GM19452 (cell line): ENCODE measurements around the gene REPS2.

Experiments
- ATAC-seq: cut with Tn5 transposase; IDR thresholded peaks from one replicate; pipeline ENCODE4 v1.9.1; 2021; ENCODE audit not compliant: unreplicated experiment

The REPS2 gene

GRCh38 chrX:17031827-17032226, 85.4 kb downstream of the REPS2 start:
- ATAC-seq = no peak

DNA sequence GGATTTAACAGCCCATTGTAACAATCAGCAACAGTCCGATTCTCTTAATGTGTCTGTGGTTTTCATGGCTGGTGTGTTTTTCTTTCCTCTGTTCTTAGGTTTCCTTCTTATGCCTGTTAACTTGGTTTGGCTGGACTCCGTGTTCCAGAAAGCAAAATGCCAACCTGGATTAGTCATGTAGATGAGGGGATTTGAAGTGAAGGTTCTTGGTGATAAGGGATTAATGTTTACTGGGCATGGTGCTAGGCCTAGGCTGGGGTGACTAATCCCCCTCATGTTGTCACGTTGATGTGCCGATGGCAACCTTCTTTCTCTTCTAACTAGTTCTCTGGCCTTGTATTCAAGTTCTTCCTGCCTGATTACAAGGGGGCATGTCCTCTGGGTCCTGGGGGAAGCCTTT, 85.9 kb downstream of the REPS2 start:
- ATAC-seq = no peak

DNA sequence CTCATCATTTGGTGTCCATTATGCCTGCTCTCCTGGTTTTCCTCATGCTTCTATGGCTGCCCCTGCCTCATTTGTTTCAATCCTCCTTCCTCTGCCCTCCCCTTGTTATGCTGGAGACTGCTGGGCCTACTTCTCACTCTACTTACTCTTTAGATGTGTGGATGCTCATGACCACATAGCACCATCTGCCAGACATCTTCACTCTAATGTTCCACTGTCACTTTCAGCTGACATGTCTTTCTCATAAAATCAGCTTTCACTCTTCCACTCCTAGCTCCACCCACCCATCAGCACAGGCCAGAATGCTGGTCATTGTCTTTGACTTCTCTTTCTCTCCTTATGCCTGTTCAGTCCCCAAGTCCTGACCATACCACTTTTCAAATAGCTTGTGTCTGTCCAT, 86.8 kb downstream of the REPS2 start:
- ATAC-seq = no peak

- ATAC-seq = no peak
Observed at GRCh38 chrX:17035111-17035510, 88.7 kb downstream of the REPS2 start.

DNA sequence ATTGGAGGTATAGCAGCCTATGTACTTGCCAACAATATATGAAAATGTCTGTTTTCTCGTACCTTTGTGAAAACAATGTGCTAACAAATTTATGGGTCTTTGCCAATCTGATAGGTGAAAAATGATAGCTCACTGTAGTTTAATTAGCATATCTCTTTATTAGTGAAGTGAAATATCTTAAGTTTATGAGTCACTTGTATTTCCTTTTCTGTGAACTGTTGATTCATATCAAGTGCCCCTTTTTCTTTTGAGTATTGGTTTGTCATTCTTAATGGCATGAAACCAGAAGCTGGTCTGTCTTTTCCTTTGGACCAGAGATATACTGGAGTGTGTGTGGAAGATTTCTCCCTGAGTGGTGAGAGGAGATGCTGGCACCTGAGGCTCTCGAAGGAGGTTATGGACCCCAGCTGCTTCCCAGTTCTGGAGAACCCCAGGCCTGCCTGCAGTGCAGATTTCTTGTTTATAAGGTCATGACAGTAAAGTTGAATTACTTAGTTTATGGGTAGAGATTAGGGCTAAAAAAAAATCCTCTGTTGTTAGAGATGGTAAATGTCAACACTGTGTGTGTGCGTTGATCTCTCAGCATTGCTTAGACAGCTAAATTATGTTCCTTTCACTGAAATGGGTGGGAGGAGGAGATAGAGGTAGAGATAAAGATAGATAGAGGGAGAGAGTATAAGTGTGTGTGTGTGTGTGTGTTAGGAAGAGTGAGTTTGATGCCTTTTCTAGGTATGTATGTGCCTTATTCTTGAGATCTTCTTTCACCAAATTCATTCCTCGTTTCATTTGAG, 89.9 kb downstream of the REPS2 start:
- no peak for ATAC-seq

GRCh38 chrX:17038277-17038676, 91.8 kb downstream of the REPS2 start:
- no peak for ATAC-seq

- ATAC-seq = no peak
Observed at GRCh38 chrX:17038681-17039161, 92.3 kb downstream of the REPS2 start.

DNA sequence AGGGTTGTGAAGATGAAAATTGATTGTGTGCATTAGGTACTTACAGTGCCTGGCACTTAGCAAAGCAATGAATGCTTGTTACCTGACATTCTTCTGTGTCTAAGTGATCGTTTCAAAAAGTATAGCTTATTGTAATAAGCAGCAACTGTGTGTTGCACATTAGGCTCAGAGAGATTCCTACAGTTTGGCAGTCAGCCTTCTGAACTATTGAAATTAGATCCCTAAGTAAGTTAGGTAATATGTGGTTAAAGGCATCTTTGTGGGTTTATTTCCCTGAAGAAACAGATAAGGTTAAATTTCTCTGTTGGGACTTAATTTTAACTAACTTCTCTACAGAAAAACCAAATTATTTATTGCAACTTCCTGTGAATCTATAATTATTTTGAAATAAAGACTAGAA, 93.4 kb downstream of the REPS2 start:
- no peak for ATAC-seq

DNA sequence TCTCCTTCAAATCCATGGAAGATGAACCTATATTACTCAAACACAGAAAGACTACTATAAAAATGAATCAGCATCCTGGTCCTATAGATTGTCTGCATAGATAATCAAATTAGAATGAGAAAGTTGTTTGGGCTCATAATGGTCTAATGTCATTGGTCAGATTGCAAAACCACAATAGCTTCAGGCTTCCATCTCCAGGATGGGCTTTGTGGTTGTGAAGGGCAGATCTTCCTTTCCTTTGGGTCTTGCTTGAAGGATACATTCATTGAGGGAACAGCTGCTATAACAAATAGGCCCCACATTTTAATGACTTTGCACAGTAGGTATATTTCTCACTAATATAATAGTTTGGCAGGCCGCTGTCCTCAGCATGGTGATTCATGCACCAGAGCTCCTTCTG, 94.3 kb downstream of the REPS2 start:
- ATAC-seq = no peak

DNA sequence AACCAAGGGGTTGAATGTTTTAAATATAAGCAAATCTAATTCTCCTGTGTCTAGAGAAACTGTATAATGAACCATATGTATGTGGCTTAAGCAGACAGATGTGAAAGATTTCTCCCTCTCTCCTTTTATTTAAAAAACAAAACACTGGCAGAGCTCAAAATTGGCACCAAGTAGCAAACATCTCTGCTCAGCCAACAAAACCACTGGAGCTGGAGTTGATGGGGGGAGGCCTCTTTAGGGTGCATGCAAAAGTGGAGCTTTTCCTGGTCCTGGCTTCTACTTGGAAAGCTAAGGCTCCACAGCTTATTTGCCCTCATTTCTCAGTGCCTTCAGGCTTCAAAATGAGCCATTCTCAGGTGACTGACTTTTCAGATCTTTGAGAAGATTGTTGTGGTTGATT, 95.6 kb downstream of the REPS2 start:
- no peak for ATAC-seq

- ATAC-seq = no peak
Observed at GRCh38 chrX:17046478-17047097, 100.1 kb downstream of the REPS2 start.

GRCh38 chrX:17047224-17047623, 100.8 kb downstream of the REPS2 start:
- no peak for ATAC-seq

GRCh38 chrX:17052210-17052609, 105.8 kb downstream of the REPS2 start:
- ATAC-seq = no peak

DNA sequence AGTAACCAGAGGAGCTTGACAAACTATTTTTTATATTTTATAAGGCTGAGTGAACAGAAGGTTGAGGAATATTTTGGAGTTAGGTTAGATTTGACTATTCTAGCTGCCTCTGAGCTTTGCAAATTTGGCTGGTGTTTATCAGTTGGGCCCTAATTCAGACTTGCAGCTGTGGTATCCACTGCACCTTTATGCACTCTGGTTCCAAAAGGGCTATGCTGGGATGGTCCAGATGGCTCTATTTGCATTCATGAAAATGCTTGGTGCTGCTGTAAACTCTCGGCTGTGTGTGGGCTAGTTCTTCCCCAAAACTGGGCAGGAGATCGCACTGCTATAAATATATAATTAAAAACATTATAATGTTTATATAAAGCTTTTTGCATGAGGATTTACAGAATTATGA, 106.3 kb downstream of the REPS2 start:
- no peak for ATAC-seq

GRCh38 chrX:17053502-17053901, 107.0 kb downstream of the REPS2 start:
- ATAC-seq = no peak

DNA sequence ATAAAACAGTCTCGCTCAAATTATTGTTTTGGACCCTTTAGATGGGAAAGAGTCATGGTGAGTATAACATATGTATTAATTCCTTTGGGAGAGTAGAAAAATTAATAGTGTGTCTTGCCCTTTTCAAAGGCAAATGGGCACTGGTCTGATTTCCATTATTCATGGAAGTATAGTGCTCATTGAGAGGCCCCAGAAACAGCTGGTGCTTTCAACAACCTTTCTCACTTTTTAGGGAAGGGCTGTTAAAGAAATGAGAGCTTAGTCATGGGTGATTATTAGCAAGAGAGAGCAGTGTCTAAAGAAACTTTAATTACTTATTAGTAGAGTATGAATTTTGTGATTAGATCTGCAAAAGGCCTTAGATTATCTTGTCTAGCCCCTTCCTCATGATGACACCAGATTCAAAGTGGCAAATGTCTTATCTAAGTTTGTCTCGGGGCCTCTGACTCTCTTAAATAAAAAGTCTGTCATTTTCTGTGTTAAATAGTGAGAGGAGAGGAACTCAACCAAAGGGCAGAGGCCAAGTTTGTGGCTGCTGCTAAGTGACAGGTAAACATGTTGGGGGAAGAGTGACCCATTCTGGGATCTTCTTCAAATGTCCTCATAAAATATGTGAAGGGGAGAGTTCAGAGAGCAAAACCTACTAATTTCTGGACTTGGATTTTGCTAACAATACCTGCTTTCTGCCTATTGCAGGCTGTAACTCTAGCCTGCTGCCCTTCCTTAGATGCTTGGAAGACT, 110.6 kb downstream of the REPS2 start:
- ATAC-seq = no peak

DNA sequence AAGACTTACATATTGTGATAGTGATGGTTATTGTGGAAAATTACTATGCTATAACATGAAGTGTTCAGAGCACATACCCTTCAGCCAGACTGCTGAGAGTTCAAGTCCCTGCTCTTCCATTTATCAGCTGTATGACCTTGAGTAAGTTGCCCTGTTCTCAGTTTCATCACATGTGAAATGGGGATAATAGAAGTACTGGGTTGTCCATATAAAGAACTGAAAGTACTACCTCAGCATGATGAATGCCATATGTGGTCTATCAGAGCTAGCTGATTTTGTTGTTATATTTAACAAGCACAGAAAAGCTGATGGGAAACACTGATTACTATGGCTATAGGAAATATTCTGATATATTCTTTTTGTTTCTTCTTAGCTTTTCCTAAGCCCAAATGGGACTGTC, 115.6 kb downstream of the REPS2 start:
- ATAC-seq = no peak

- no peak for ATAC-seq
Observed at GRCh38 chrX:17065100-17065499, 118.6 kb downstream of the REPS2 start.

- ATAC-seq = no peak
Observed at GRCh38 chrX:17067534-17067933, 121.1 kb downstream of the REPS2 start.

- no peak for ATAC-seq
Observed at GRCh38 chrX:17072301-17072700, 125.8 kb downstream of the REPS2 start.

- no peak for ATAC-seq
Observed at GRCh38 chrX:17072721-17073230, 126.3 kb downstream of the REPS2 start.

DNA sequence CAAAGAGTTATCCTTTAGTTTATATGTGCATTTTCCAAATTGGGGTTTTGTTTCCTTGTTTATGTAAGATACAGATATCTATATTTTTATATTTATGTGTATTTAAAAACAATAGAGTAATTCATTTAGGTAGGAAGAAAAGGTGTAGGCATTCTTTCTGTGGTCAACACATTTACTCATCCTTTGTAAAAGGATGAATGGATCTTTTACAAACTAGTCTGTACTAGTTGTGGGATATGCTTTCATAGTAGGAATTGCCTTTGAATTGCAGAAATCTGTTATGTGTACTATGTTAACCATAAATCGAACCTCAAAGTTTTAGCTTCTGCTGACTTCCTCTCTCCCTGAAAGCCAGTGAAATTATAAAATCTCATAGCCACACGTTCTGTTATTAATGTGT, 128.5 kb downstream of the REPS2 start:
- ATAC-seq = no peak
